IMR-90 (cell line): Measurements from ENCODE around the gene TIAM2. TPM values are rescaled to one million over a fixed set of nuclear protein-coding genes. Genes with fewer than 3 reads are reported as not detected.

ENCODE experiments used
- ATAC-seq: fragments of 200-7000 bp; cut with Tn5 transposase; 2 replicates; pipeline ENCODE4 v1.9.1; 2020; ENCODE audit warnings: low read depth, mild to moderate bottlenecking, moderate library complexity
- BruUV-seq: library from RNA; stranded (reverse); fragments of 400-500 nt; replicated peaks from 2 replicates; lab custom pipeline; 2021; lab: Mats Ljungman, UMichigan
- CTCF ChIA-PET: fragments of 300-600 bp; formaldehyde crosslinking; extraction: SDS; loops from one replicate; lab custom pipeline; 2021; ENCODE audit warnings: antibody characterized with exemption; lab: Yijun Ruan, JAX
- POLR2A ChIA-PET: fragments of 300-600 bp; sonication (Branson Sonifier 250); formaldehyde crosslinking; loops from one replicate; lab custom pipeline; 2022; ENCODE audit warnings: antibody characterized with exemption; ENCODE audit not compliant: unreplicated experiment; lab: Charles Lee
- DNase-seq: peaks from one replicate; pipeline ENCODE4 v3.0.0; 2013
- H2AFZ ChIP-seq: replicated peaks from 2 replicates; pipeline ENCODE3; 2013; ENCODE audit warnings: low read length, mild to moderate bottlenecking; ENCODE audit not compliant: poor library complexity
- H2AK5ac ChIP-seq: 2 replicates; pipeline ENCODE4 v1.6.1; 2013; ENCODE audit warnings: low read depth, low read length, inconsistent platforms
- H2AK9ac ChIP-seq: replicated peaks from 2 replicates; pipeline ENCODE3; 2013; ENCODE audit warnings: mild to moderate bottlenecking, low read depth, low read length, moderate library complexity; ENCODE audit not compliant: poor library complexity
- H2BK120ac ChIP-seq: 2 replicates; pipeline ENCODE4 v1.6.1; 2013; ENCODE audit warnings: low read depth, low read length, inconsistent platforms
- H2BK15ac ChIP-seq: 3 replicates; pipeline ENCODE4 v1.6.1; 2013; ENCODE audit warnings: low read depth, low read length, inconsistent platforms
- H2BK20ac ChIP-seq: 2 replicates; pipeline ENCODE4 v1.6.1; 2013; ENCODE audit warnings: low read depth, mild to moderate bottlenecking, inconsistent platforms, low read length, moderate library complexity
- H2BK5ac ChIP-seq: 2 replicates; pipeline ENCODE4 v1.6.1; 2013; ENCODE audit warnings: mild to moderate bottlenecking, low read depth, low read length, inconsistent platforms; ENCODE audit not compliant: poor library complexity, severe bottlenecking
- H3K14ac ChIP-seq: replicated peaks from 2 replicates; pipeline ENCODE4 v1.6.1; 2013; ENCODE audit warnings: low read depth, low read length, inconsistent platforms
- H3K18ac ChIP-seq: 2 replicates; pipeline ENCODE4 v1.6.1; 2013; ENCODE audit warnings: low read depth, low read length, control low read depth
- H3K23ac ChIP-seq: 2 replicates; pipeline ENCODE4 v1.6.1; 2013; ENCODE audit warnings: low read depth, low read length, inconsistent platforms
- H3K27ac ChIP-seq: 2 replicates; pipeline ENCODE4 v1.5.1; 2013; ENCODE audit warnings: mild to moderate bottlenecking, control low read depth, low read length; ENCODE audit not compliant: insufficient read depth
- H3K27me3 ChIP-seq: 2 replicates; pipeline ENCODE4 v1.6.1; 2013; ENCODE audit warnings: low read length; ENCODE audit not compliant: control insufficient read depth, insufficient read depth
- H3K36me3 ChIP-seq: 2 replicates; pipeline ENCODE4 v1.6.1; 2013; ENCODE audit warnings: low read length, mixed read lengths; ENCODE audit not compliant: control insufficient read depth, insufficient read depth
- H3K4ac ChIP-seq: 2 replicates; pipeline ENCODE4 v1.6.1; 2013; ENCODE audit warnings: low read depth, low read length, inconsistent platforms
- H3K4me1 ChIP-seq: 2 replicates; pipeline ENCODE4 v1.6.1; 2013; ENCODE audit warnings: low read length, mixed read lengths; ENCODE audit not compliant: control insufficient read depth, insufficient read depth
- H3K4me2 ChIP-seq: 2 replicates; pipeline ENCODE4 v1.6.1; 2013; ENCODE audit warnings: low read depth, mild to moderate bottlenecking, control low read depth, low read length, moderate library complexity
- H3K4me3 ChIP-seq: 2 replicates; pipeline ENCODE4 v1.5.1; 2013; ENCODE audit warnings: low read depth, mild to moderate bottlenecking, control low read depth, low read length, moderate library complexity; ENCODE audit not compliant: insufficient read depth
- H3K56ac ChIP-seq: 2 replicates; pipeline ENCODE4 v1.6.1; 2013; ENCODE audit warnings: low read length, inconsistent platforms; ENCODE audit not compliant: insufficient read depth; ENCODE audit errors: extremely low read depth
- H3K79me1 ChIP-seq, 2 experiments: 2 replicates each; pipeline ENCODE4 v1.6.1; 2013; ENCODE audit warnings: low read length in 2 of 2, inconsistent platforms in 1 of 2, low read depth in 1 of 2
- H3K9ac ChIP-seq: 2 replicates; pipeline ENCODE4 v1.6.1; 2013; ENCODE audit warnings: low read depth, low read length, control low read depth
- H3K9me1 ChIP-seq: 2 replicates; pipeline ENCODE4 v1.6.1; 2013; ENCODE audit warnings: low read length, inconsistent platforms; ENCODE audit not compliant: insufficient read depth
- H3K9me3 ChIP-seq: 2 replicates; pipeline ENCODE4 v1.6.1; 2013; ENCODE audit warnings: low read length; ENCODE audit not compliant: control insufficient read depth, insufficient read depth
- H4K20me1 ChIP-seq: 2 replicates; pipeline ENCODE4 v1.6.1; 2013; ENCODE audit warnings: low read length, inconsistent platforms; ENCODE audit not compliant: insufficient read depth
- H4K5ac ChIP-seq: 2 replicates; pipeline ENCODE4 v1.6.1; 2013; ENCODE audit warnings: mild to moderate bottlenecking, low read depth, low read length, control low read depth
- H4K8ac ChIP-seq, 2 experiments: 2 replicates each; pipeline ENCODE4 v1.6.1; 2013; ENCODE audit warnings: low read depth in 2 of 2, low read length in 2 of 2, control low read depth in 1 of 2, inconsistent platforms in 1 of 2
- H4K91ac ChIP-seq: 2 replicates; pipeline ENCODE4 v1.6.1; 2013; ENCODE audit warnings: low read depth, low read length, inconsistent platforms; ENCODE audit not compliant: insufficient read depth
- CEBPB ChIP-seq: IDR thresholded peaks from 2 replicates; pipeline ENCODE4 v1.6.1; 2012; ENCODE audit warnings: low read depth, low read length, improper control_type of control experiment
- CTCF ChIP-seq: conservative IDR thresholded peaks from 2 replicates; pipeline ENCODE4 v1.5.1; 2012; ENCODE audit warnings: mild to moderate bottlenecking, low read depth, low read length, improper control_type of control experiment
- MAFK ChIP-seq: IDR thresholded peaks from 2 replicates; pipeline ENCODE4 v1.6.1; 2012; ENCODE audit warnings: low read depth, low read length, improper control_type of control experiment
- MAZ ChIP-seq: IDR thresholded peaks from 2 replicates; pipeline ENCODE4 v1.6.1; 2012; ENCODE audit warnings: low read depth, mild to moderate bottlenecking, low read length, improper control_type of control experiment, moderate library complexity, borderline replicate concordance
- MXI1 ChIP-seq: IDR thresholded peaks from 2 replicates; pipeline ENCODE4 v1.6.1; 2012; ENCODE audit warnings: low read depth, mild to moderate bottlenecking, low read length, moderate library complexity, borderline replicate concordance
- NFE2L2 ChIP-seq: fragments of 150-350 bp; IDR thresholded peaks from 2 replicates; pipeline ENCODE4 v1.6.1; 2016; ENCODE audit warnings: low read depth, mild to moderate bottlenecking, low read length
- SMC3 ChIP-seq: fragments of 150-350 bp; IDR thresholded peaks from 2 replicates; pipeline ENCODE4 v1.6.1; 2016; ENCODE audit warnings: low read depth, mild to moderate bottlenecking, antibody characterized with exemption, low read length, moderate library complexity
- WGBS, 2 experiments: methylation state at CpG; one replicate each; pipeline versions ENCODE4 v1.1.5 to v1.1.7; 2013; ENCODE audit warnings: missing lambda C conversion rate in 2 of 2; ENCODE audit not compliant: insufficient read length in 1 of 2; ENCODE audit errors: extremely low coverage in 2 of 2; 5-methylcytosine and 5-hydroxymethylcytosine counted together
- dilution Hi-C: fragments of 300-500 bp; cut with HindIII; formaldehyde crosslinking; loops from one replicate; pipeline ENCODE4 v1.14.3; 2018; ENCODE audit warnings: low sequenced_read_pairs; ENCODE audit not compliant: unreplicated experiment
- in situ Hi-C: fragments of 300-500 bp; cut with MboI; formaldehyde crosslinking; loops from 3 replicates; pipeline ENCODE4 v1.14.3; 2019; ENCODE audit warnings: low sequenced_read_pairs, inconsistent platforms, mixed read lengths
- intact Hi-C: fragments of 100-400 bp; cut with micrococcal nuclease; formaldehyde crosslinking; loops from 2 replicates; pipeline ENCODE4 v1.10.0; 2022
- polyA plus RNA-seq, 3 experiments: library from polyadenylated mRNA; depleted of rRNA; stranded (reverse); fragments of >200 nt; gene quantifications; 2 replicates each; pipeline ENCODE4 v1.2.3, GENCODE V29; 2012; ENCODE audit warnings: low replicate concordance in 1 of 3
- total RNA-seq: library from RNA; depleted of rRNA; stranded (reverse); fragments of >200 nt; gene quantifications from 2 replicates; pipeline ENCODE4 v1.2.3, GENCODE V29; 2012

TIAM2 gene
- total and polyA plus RNA-seq, 2 of the 4 experiments (the other 2 are of a cell fraction): 3.1 to 4.7 TPM

GRCh38 chr6:155185544-155185943 lies 190.4 kb downstream of the TIAM2 start:
- Histone ChIP-seq H3K79me1 (0 out of 4 replicates have a peak, but pooled peaks cover 0 to 4% of the 10 kb centered on the region in 2 experiments), H3K4me1 (peaks cover 19% of the 10 kb centered on the region), H3K27me3 (no peaks in the 10 kb centered on the region), H3K4me2 (no peak overlapping the region), H2AFZ (peak overlapping the region; percentile 29), H3K4ac (peak overlapping the region; percentile 63), H4K8ac (peak overlapping the region in 1 of 2 experiments; percentile 35; a peak in 1 of 4 replicates), H2BK15ac (no peak overlapping the region), H2BK5ac (no peak overlapping the region), H4K91ac (peak overlapping the region; percentile 46), H2AK5ac (peak overlapping the region; percentile 67; the same call in 1 of the 2 replicates), H2AK9ac (no peak overlapping the region), H3K56ac (no peak overlapping the region), H4K20me1 (no peaks in the 10 kb centered on the region), H3K36me3 (no peaks in the 10 kb centered on the region), H3K9me1 (peaks cover 15% of the 10 kb centered on the region), H3K9me3 (no peaks in the 10 kb centered on the region), H3K14ac (0 out of 2 replicates have a peak overlapping the region, but pooled peaks have one; percentile 44), H2BK20ac (peak overlapping the region; percentile 85), H2BK120ac (peak overlapping the region; percentile 64), H3K18ac (no peak overlapping the region), H3K27ac (no peak overlapping the region), H3K9ac (no peak overlapping the region), H3K4me3 (no peak overlapping the region), H4K5ac (no peak overlapping the region), H3K23ac (no peak overlapping the region)
- ChIA-PET POLR2A (no interaction called here), CTCF (interaction anchor here (0.6 to 1.3 kb wide), 3 partner anchors 45 to 317 kb away, joined by 3 to 7 read pairs (median 3); no protein-coding TSS in a partner anchor)
- no TSS peak for BruUV-seq
- dilution Hi-C loops (no loop called here), intact Hi-C loops (no loop called here), in situ Hi-C loops (loop anchor here (10.0 kb wide), 1 partner anchor 309 kb away; no protein-coding TSS in a partner anchor)
- DNase-seq (peak; percentile 28), ATAC-seq (no peak)
- WGBS, 2 experiments: no CpG with 5 or more reads among the region's 6 CpGs
- TF ChIP-seq MAZ: no peak
- no peak for TF ChIP-seq CEBPB
- no peak for TF ChIP-seq MAFK
- no peak for TF ChIP-seq CTCF
- no peak for TF ChIP-seq MXI1
- no peak for TF ChIP-seq NFE2L2
- TF ChIP-seq SMC3: no peak
